SK-MEL-5 (cell line): ENCODE measurements around the gene C20orf141. TPM values are rescaled to one million over a fixed set of nuclear protein-coding genes. Genes with fewer than 3 reads are reported as not detected.
"Not testable (repeated sequence)": the region's sequence is repeated elsewhere in the genome, so short reads cannot be mapped to it uniquely, and the experiment has no call there.

Experiments
- DNase-seq: peaks from one replicate; pipeline ENCODE4 v3.0.0-alpha.2; 2016; ENCODE audit warnings: low read depth, low spot score
- in situ Hi-C: cut with HindIII; loops from 2 replicates; pipeline ENCODE4 v1.10.0; 2016; ENCODE audit warnings: low sequenced_read_pairs, high pct_unique_total_duplicates, low pct_unique_long_range_greater_than_20kb
- polyA plus RNA-seq, 2 experiments: library from polyadenylated mRNA; depleted of rRNA; stranded (reverse); fragments of >200 nt; gene quantifications; 2 replicates each; pipeline ENCODE4 v1.2.3, GENCODE V29; 2015
- total RNA-seq: library from RNA; depleted of rRNA; stranded (reverse); fragments of >200 nt; shearing (Covaris generic); gene quantifications from 2 replicates; pipeline ENCODE4 v1.2.3, GENCODE V29; 2014; rRNA removed

Gene C20orf141
- 0.88 TPM in 1 of 2 replicates, not detected in the other for total RNA-seq
- not detected in 2 replicates for polyA plus RNA-seq (2015; cell fraction: cytosol; rRNA removed)
- not detected in 2 replicates for polyA plus RNA-seq (2015; cell fraction: nucleus; rRNA removed)

GRCh38 chr20:2814587-2815051 is at the start of gene C20orf141:
C20orf141 (plus strand) TSS chr20:2814987; CDS start chr20:2815185, 198 bp downstream.
- in situ Hi-C loops, result no loop called here
- peak; percentile 86 for DNase-seq

GRCh38 chr20:2767768-2768631 is 46.8 kb upstream of the C20orf141 start:
- DNase-seq, result no peak
- in situ Hi-C loops, result no loop called here

GRCh38 chr20:2768632-2769015 is 46.2 kb upstream of the C20orf141 start:
- in situ Hi-C loops, result no loop called here
- DNase-seq, result no peak

- in situ Hi-C loops, DNase-seq: not testable (repeated sequence)
Measured at GRCh38 chr20:2770091-2770490, 44.7 kb upstream of the C20orf141 start.

- in situ Hi-C loops, result no loop called here
Measured at GRCh38 chr20:2771631-2772080, 43.1 kb upstream of the C20orf141 start.

GRCh38 chr20:2773812-2774211 is 41.0 kb upstream of the C20orf141 start:
- in situ Hi-C loops, result no loop called here

More at GRCh38 chr20:2771631-2772080, 43.1 kb upstream of the C20orf141 start:
- no peak for DNase-seq

GRCh38 chr20:2775139-2775538 is 39.6 kb upstream of the C20orf141 start:
- in situ Hi-C loops, result no loop called here
- DNase-seq, result no peak

More at GRCh38 chr20:2773812-2774211, 41.0 kb upstream of the C20orf141 start:
- DNase-seq, result no peak

- in situ Hi-C loops, result no loop called here
- DNase-seq, result no peak
Measured at GRCh38 chr20:2778602-2779321, 36.0 kb upstream of the C20orf141 start.

- in situ Hi-C loops, result no loop called here
Measured at GRCh38 chr20:2780948-2781347, 33.8 kb upstream of the C20orf141 start.

GRCh38 chr20:2783908-2784566 is 30.8 kb upstream of the C20orf141 start:
- no peak for DNase-seq
- in situ Hi-C loops, result no loop called here

More at GRCh38 chr20:2780948-2781347, 33.8 kb upstream of the C20orf141 start:
- DNase-seq, result peak; percentile 31

- in situ Hi-C loops, result no loop called here
- DNase-seq, result no peak
Measured at GRCh38 chr20:2793471-2793870, 21.3 kb upstream of the C20orf141 start.

GRCh38 chr20:2794202-2794748 is 20.5 kb upstream of the C20orf141 start:
- DNase-seq, result no peak

GRCh38 chr20:2794866-2795447 is 19.8 kb upstream of the C20orf141 start:
- DNase-seq, result no peak
- in situ Hi-C loops, result no loop called here

More at GRCh38 chr20:2794202-2794748, 20.5 kb upstream of the C20orf141 start:
- in situ Hi-C loops, result no loop called here

GRCh38 chr20:2795451-2795850 is 19.3 kb upstream of the C20orf141 start:
- DNase-seq, result no peak
- in situ Hi-C loops, result no loop called here

GRCh38 chr20:2796011-2796660 is 18.7 kb upstream of the C20orf141 start:
- no peak for DNase-seq
- in situ Hi-C loops, result no loop called here

- in situ Hi-C loops, result no loop called here
- DNase-seq, result no peak
Measured at GRCh38 chr20:2797136-2797983, 17.4 kb upstream of the C20orf141 start.
